GM19099 (cell line): Measurements from ENCODE around the gene CTNNA3.

Source experiments
- POLR2A ChIP-seq: IDR thresholded peaks from 3 replicates; pipeline ENCODE4 v1.6.1; 2011; ENCODE audit warnings: low read depth; ENCODE audit not compliant: insufficient read length; ENCODE audit errors: extremely low read depth

Gene CTNNA3

DNA sequence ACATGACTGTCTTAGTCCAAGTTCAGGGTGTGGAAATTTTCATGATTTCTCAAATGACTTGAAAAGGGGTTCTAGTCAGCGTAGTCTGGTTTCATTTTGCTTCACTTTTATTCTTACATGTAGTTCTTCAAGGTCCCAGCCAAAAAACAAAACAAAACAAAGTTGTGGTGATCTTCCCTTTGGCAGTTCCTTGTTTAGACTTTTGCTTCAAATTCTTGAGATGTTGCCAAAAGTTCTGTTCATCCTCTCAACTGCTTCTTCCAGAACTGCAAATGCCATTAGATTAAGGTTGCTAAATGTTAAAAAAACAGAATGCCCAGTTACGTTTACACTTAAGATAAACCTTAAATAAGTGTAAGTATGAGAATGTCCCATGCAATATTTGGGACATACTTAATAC, 1140.9 kb downstream of the CTNNA3 start:
- no peak for TF ChIP-seq POLR2A

DNA sequence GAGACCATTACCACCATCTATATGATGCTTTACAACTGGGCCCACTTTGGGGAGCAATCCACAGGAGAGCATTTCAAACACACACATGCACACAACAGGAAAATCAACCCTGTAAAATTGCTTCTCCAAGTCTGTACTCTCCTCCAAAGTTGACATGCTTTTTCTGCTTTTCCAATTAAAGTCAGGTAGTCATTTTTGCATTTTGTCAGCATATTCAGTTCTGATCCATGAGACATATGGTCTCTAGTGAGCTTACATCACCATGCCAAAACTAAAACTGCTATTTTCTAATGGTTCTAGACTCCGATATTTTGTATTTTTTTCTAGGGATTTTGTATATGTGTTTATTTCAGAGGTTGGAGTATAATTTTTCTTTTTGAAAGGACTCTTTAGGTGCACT, 1143.7 kb downstream of the CTNNA3 start:
- no peak for TF ChIP-seq POLR2A

GRCh38 chr10:66550351-66550750, 1145.6 kb downstream of the CTNNA3 start:
- no peak for TF ChIP-seq POLR2A

DNA sequence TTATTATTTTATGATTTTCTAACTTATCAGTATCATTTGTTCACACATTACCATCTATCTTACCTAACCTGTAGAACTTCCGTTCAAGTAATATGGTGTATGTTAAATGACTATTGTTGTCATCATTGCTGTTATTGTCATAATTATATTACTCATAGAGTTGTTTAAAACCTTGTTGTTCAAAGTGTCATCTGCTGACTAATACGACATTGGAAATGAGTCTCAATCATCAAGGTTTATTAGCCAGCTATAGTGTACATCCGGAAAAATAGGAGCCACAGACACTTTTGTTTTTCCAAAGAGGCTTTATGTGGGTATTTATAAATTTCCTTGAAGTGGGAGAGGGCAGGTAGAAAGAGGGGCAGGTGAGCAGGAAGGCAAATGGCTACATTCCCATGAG, 1157.1 kb downstream of the CTNNA3 start:
- TF ChIP-seq POLR2A, result no peak

- TF ChIP-seq POLR2A, result no peak
These were observed 1157.6 kb downstream of the CTNNA3 start for GRCh38 chr10:66538371-66538770.

DNA sequence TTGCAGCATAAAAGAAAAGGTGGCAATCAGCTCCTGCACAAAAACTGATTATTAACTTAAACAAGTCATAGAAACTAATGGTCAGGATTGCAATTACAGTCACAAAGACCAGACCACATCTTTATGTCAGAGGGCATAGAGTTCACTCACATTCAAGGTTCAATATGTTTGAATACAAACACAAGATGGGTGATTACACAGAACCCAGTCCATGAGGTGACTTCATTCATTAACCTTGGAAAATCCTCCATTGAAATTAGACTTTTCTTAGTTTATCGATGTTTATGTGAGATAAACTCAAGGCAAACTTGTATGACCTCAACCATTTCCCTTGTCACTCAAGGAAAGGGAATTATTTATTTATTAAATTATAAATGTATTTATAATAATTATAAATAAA, 1158.8 kb downstream of the CTNNA3 start:
- no peak for TF ChIP-seq POLR2A

DNA sequence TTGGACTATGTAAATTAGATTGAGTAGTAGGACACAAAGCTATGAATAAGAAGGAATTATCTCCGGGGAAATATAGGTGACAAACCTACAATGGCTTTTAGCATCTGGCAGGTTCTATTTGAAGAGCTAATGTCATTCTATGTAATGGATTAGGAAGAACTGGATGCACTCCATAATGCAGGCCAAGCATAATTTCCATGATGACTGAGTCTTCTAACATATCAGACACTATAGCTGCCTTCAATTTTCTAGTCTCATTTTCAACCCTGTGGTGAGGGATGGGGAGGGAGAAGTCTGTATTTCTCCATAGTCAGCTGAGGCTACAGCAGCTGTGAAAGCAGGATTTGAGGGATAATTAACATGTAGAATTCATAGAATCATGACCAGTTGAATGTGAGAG, 1160.6 kb downstream of the CTNNA3 start:
- no peak for TF ChIP-seq POLR2A

- TF ChIP-seq POLR2A, result no peak
These were observed 1161.1 kb downstream of the CTNNA3 start for GRCh38 chr10:66534866-66535265.

- TF ChIP-seq POLR2A, result no peak
These were observed 1174.5 kb downstream of the CTNNA3 start for GRCh38 chr10:66521506-66521905.

DNA sequence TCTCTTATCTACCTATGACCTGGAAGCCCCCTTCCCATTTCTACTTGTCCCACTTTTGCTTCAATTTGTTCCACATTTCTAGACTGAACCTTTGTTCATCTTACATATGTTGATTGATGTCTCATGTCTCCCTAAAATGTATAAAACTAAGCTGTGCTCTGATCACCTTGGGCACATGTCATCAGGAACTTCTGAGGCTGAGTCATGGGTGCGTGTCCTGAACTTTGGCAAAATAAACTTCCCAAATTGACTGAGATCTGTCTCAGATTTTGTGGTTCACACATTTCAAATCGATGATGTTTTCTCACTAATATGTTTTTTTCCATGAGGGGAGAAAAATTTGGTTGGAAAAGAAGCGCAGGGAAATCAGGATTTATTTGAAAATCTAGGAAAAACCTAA, 1176.4 kb downstream of the CTNNA3 start:
- no peak for TF ChIP-seq POLR2A

DNA sequence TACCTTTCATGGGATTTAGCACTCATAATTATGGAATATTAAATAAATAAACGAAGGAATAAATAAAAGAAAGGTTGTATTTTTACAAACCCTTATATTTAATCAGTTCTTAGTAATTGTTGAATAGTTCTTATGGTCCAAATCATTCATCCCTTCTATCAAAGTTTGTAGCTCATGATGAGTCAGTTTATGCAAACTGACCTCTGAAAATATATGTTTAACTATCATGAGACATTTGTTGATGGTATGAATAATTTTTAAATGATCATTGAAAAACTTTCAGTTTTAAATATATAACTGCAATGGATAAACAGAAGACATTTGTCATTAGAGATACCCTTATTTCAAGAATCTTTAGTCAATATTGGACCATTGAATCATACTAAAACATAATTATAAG, 1181.3 kb downstream of the CTNNA3 start:
- no peak for TF ChIP-seq POLR2A

- no peak for TF ChIP-seq POLR2A
These were observed 1182.5 kb downstream of the CTNNA3 start for GRCh38 chr10:66513504-66513903.

- no peak for TF ChIP-seq POLR2A
These were observed 1190.9 kb downstream of the CTNNA3 start for GRCh38 chr10:66505003-66505657.

- TF ChIP-seq POLR2A, result no peak
These were observed 1194.6 kb downstream of the CTNNA3 start for GRCh38 chr10:66501356-66501755.

GRCh38 chr10:66483966-66484365, 1212.0 kb downstream of the CTNNA3 start:
- TF ChIP-seq POLR2A, result no peak

DNA sequence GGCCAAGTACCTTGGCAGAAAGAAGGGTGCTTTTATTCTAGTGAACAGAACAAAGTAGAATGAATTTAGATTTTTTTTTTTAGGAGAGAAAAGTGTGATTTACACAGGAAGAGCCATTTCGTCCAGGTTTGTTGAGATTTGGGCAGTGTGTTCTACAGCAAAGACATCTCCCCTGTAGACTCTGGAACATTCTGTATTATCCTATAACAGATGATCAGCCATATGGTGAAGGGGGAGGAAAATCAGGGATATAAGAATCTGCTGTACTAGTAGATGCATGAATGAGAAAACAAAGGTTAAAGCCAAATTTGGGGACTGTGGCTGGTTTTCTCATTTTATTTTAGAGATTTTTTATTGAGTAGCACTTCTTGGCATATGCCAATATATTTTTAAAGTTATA, 1223.8 kb downstream of the CTNNA3 start:
- TF ChIP-seq POLR2A, result no peak

DNA sequence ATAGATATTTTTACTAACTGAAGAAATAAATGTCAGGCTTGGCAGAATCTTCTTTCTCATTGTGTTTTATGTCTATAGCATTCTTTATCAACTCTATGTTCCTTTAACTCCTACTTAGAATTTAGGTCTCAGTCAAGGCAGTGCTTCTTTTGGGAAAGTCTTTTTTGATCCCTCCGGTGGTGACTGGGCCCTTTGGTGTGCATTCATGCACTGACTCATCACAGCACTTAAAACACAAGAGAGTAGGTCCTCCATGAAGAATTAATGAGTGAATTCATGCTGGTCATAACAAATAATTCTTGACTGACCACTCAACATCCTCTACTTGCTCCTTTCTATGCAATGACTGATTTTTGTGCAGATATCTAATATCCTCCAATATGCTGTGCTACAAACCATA, 1229.0 kb downstream of the CTNNA3 start:
- no peak for TF ChIP-seq POLR2A
